Adrenal gland (tissue), 5 donors: Measurements from ENCODE around the gene PTGS1.

Source experiments
- CTCF ChIP-seq, 6 experiments: fragments of 450-650 bp in 4 of 6; fragments of 200-600 bp in 2 of 6; sonication (generic) in 1 of 6; IDR thresholded peaks; 1 replicate in 5 of 6; 2 replicates in 1 of 6; pipeline versions ENCODE4 v1.5.1 to v1.8.0; 2016 to 2021; ENCODE audit warnings: antibody characterized with exemption in 6 of 6, mild to moderate bottlenecking in 2 of 6, moderate library complexity in 1 of 6
- POLR2A ChIP-seq, 2 donors: fragments of 450-650 bp; IDR thresholded peaks; one replicate each; pipeline ENCODE4 v1.6.1; 2017; ENCODE audit warnings: antibody characterized with exemption in 2 of 2, mild to moderate bottlenecking in 2 of 2, moderate library complexity in 1 of 2
- donor health status: DM: no; HTN: no; CAD: no.

GRCh38 chr9:122349201-122349600 is 21.6 kb upstream of the PTGS1 start:
- TF ChIP-seq CTCF (IDR thresholded peaks at IDR 0.05) (no peak), POLR2A (IDR thresholded peaks at IDR 0.05) (no peak)
